Inflammatory macrophage treated with lipopolysaccharide for 1 hour (primary cell): ENCODE data around the gene LRRC2.
A peak's percentile ranks its signal among the peaks of the same experiment; 100 is the strongest.
"Not testable (repeated sequence)": the region's sequence is repeated elsewhere in the genome, so short reads cannot be mapped to it uniquely, and the experiment has no call there.

Source experiments
- DNase-seq, 2 donors: peaks; one replicate each; pipeline ENCODE4 v3.0.0-alpha.2; 2020 to 2022

The LRRC2 gene

DNA sequence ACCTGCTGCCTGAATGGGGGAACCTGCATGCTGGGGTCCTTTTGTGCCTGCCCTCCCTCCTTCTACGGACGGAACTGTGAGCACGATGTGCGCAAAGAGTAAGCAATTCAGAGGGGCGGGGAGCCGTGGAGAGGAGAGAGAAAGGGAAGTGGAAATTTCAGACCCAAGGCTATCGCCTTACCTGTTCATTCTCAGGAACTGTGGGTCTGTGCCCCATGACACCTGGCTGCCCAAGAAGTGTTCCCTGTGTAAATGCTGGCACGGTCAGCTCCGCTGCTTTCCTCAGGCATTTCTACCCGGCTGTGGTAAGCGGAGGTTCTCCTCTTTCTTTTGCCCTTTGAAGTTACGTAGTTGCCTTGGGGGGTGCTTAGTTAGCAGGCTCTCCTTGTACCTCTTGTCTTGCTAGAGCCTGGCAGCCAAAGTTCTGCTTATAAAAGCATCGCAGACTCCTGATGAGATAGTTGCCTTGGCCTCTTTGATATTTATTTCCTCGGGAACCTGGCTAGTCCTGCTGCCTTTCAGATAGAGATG, 13.7 kb upstream of the LRRC2 start:
- no peak for DNase-seq

DNA sequence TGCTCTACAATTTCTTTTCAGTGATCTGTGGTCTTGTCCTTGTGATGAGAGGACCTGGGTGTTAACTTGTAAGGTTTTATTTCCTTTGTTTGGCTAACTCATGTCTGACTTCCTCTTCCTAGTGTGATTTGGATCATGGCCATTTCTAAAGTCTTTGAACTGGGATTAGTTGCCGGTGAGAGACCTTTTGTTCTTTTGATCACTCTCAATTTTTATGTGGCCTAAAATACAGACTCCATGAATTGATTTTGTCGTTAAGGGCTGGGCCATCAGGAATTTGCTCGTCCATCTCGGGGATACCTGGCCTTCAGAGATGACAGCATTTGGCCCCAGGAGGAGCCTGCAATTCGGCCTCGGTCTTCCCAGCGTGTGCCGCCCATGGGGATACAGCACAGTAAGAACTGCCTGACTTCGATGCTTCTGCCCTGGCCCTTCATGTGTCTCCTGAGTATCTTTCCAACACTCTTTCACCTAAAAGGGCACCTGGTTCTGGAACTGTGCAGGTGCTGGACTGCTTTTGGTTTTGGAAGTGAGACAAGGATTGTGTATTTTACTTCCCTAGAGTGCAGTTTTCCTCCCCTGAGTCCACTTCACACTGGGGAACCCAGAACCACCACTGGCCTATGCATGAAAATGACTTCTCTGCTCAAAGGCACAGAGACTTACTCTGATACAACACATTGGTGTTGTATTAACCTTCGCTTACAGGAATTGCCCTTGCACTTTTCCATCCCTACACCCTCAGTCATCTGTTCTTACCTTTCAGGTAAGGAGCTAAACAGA, 13.1 kb upstream of the LRRC2 start:
- DNase-seq, result peak in 1 of 2 donors; percentile 5

DNA sequence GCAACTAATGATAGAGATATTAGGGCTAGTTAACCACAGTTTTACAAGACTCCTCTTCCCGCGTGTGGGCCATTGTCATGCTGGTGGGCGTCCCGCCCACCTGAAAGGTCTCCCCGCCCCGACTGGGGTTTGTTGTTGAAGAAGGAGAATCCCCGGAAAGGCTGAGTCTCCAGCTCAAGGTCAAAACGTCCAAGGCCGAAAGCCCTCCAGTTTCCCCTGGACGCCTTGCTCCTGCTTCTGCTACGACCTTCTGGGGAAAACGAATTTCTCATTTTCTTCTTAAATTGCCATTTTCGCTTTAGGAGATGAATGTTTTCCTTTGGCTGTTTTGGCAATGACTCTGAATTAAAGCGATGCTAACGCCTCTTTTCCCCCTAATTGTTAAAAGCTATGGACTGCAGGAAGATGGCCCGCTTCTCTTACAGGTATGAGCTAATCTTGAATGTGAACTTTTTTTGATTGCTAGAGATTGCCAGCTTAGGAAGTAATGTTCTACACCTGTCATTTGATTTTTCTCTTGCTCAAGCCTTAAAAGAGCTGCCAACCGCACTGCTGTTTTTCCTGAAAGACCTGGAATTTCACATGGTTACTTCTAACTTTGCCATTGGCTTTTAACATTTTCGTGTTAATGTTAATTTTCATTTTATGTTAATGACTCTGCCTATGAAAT, 11.6 kb upstream of the LRRC2 start:
- not testable (repeated sequence) for DNase-seq

GRCh38 chr3:46576879-46577278, 10.8 kb upstream of the LRRC2 start:
- DNase-seq, result no peak

DNA sequence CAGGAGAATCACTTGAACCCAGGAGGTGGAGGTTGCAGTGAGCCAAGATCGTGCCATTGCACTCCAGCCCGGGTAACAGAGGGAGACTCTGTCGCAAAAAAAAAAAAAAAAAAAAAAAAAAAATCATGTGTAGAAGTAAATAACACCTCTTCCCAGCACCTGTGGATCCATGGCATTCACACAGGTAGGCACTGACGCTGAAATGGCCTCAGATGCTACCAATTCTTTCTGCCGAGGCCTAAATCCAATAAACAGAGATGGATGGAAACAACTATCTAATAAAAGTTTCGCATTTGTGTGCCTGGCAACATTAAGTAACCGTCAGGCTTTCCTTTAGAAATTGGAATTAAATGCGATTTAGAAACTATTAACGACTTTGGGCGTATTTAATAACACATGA, 10.3 kb upstream of the LRRC2 start:
- no peak for DNase-seq

GRCh38 chr3:46575577-46576222, 9.6 kb upstream of the LRRC2 start:
- no peak for DNase-seq

GRCh38 chr3:46574881-46575576, 8.9 kb upstream of the LRRC2 start:
- DNase-seq, result peak; percentile 16 to 23

DNA sequence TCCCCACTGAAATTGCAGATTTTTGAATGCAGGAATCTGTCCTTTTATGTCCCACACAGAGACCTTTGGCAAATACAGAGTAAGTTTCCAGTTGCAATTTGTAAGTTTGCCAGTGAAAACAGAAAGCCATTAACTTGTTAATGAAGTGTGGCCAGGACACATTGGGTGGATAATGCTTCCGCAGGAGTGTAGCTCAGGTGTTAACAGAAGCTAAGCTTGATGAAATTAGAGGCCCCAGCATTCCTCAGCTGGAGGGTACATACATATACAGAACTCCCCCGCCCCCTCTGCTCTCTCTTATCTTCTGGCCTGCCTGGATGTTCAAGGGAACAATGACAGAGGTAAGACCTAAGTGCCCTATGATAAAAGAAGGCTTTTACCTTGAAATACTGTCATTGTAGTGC, 8.1 kb upstream of the LRRC2 start:
- DNase-seq, result no peak

- DNase-seq, result no peak
Measured at GRCh38 chr3:46573701-46574100, 7.6 kb upstream of the LRRC2 start.

DNA sequence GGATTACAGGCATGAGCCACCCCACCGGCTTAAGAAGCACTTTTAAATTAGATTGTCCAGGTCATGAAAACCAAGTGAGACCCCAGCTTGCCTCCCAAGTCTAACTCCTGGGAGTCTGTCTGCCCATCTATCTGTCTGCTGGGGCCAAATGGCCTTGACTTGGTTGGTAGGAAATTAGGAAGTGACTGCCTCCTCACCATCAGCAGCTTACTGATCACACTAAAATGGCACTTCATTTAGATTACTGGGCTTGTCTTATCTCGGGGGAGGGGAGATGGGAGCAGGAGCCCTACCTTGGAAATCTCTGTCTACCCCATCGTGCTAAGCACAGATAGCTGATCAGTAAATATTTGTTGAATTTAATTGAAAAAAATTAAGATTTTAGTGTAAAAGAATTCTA, 5.6 kb upstream of the LRRC2 start:
- DNase-seq, result no peak

DNA sequence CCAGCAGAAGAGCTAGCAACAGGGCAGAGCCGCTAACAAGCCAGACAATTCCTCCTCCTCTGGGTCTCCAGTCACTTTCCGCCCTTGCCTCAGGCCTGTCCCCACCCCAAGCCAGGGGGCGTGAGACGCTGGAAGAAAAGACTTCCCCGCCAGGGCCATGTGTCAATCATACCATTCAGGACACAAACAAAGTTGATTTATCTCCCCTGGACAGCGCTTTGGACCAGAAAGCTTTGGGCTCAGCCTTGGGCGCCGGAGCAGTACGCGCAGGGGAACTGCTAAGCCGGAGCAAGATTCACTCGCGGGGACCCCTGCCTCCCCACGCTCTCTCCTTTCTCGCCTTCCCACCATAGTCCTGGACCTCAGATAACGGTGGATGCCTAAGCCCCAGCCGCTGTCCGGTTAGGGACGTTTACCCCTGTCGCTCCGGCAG, 479 bp downstream of the LRRC2 start:
- no peak for DNase-seq

DNA sequence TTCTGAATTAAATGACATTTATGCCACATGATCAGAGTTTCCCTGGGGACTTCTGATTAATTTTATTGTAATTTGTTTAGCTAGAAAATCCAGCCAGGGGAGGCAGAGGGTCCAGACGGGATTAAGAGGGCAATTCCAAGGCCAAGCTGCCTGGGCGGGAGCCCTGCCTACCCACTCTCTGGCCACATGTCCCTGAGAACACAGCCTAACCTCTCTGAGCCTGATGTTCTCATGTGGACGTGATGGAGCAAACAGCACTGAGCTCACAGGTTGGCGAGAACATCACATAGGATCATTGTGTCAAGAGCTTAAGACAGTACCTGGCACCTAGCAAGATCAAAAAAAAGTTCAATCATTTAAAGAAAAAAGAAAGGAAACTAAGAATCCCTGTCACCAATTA, 1.0 kb downstream of the LRRC2 start:
- no peak for DNase-seq

DNA sequence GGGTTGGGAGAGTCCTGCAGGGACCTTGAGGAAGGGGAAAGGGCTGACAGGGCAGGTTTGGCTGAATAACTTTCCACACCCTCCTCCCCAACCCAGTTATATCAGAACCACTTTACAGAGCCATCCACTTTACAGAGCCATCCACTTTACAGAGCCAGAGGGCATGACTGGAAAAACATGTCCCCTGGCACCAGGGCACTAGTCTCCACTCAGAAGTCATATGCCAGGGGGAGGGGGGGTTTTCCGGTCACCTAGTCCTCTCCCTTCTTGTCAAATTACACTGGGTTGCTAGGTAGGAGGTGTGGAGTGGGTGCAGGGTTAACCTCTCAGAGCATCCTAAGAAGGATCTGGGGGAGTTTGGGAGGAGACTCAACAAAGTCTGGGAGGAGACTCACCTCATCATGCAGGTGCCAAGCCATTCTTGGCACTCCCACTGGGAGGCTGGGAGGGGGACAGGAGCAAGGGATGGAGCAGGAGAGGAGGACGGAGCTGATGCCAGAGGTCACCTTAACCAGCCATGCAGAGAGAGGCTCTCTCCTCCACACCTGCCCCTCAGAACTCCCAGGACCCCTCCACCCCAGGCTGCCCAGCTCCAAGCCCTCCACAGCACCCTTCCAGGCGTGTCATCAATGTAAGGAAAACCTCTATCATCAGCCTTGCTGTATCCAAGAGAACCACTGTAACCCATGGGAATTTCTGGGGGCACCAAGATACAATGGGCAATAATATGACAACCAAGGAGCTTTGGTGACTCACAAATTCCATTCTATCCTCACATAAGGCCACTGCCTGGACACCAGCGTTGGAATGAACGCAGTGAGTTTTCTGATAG, 1.7 kb downstream of the LRRC2 start:
- no peak for DNase-seq

GRCh38 chr3:46561951-46562350, 4.2 kb downstream of the LRRC2 start:
- DNase-seq, result no peak

GRCh38 chr3:46561511-46561910, 4.6 kb downstream of the LRRC2 start:
- DNase-seq, result no peak

DNA sequence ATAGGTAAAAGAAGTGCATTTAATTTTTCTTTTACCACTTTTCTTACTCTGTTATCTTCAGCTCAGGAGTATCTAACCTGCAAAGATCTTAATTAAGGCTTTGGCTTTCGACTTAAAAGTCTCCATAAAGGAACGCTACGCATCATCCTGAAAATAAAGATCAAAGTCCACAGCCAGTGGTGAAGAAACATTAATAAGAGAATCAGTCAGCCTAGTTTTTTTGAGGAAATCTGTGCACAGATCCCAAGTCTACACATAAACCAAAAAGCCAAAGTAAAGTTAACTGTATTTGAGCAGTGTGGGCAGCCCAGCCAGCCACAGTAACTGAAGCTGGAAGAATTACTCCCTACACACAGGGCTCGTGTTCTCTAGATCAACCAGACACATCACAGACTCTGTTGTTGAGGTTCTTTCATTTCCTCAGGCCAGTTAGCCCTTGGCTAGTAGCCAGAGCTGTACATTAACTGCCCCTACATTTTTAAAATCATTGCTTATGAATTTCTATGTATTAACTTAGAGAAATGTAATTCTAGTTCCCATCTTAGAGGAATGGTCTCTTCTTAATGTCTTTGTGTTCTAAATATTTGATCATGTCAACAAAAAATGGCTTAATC, 6.9 kb downstream of the LRRC2 start:
- no peak for DNase-seq

- DNase-seq, result peak; percentile 80 to 82
Measured at GRCh38 chr3:46558184-46559043, 7.7 kb downstream of the LRRC2 start.

GRCh38 chr3:46557814-46558183, 8.3 kb downstream of the LRRC2 start:
- no peak for DNase-seq

- peak; percentile 31 to 36 for DNase-seq
Measured at GRCh38 chr3:46553154-46553553, 12.9 kb downstream of the LRRC2 start.

DNA sequence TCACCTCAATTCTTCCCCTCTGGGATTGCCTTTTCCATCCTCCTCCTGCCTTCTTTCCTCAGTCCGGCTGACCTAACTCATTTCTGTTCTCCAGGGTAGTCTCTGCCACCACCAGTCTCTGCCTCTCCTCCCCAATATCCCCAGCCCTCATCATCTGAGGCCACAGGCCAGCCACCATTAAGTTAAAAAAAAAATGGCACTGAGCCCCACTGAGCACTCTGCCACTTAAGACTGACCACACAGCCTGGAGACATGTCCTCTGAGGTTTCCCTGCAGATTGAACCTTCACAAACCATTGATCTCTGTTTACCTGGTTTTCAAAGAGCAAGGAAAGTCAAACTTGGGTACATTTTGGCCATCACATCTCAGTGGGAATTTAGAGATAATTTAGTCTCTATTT, 13.6 kb downstream of the LRRC2 start:
- no peak for DNase-seq

DNA sequence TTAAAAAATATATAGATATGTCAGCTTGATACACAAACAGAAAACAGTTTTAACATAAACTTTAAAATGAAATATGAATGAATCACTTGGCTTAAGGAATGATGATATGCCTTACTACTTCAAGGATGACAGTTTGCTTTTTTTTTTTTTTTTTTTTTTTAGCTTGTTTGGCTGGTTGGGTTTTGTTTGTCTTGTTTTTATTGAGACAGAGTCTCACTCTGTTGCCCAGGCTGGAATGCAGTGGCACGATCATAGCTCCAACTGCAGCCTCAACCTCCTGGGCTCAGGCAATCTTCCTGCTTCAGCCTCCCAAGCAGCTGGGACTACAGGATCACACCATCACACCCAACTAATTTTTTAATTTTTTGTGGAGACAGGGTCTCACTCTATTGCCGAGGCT, 14.5 kb downstream of the LRRC2 start:
- DNase-seq, result no peak
